C4-2B (cell line): ENCODE results near the gene ADAM10.
A peak's percentile ranks its signal among the peaks of the same experiment; 100 is the strongest.
"Not testable (repeated sequence)": the region's sequence is repeated elsewhere in the genome, so short reads cannot be mapped to it uniquely, and the experiment has no call there.

ENCODE experiments used
- H3K27ac ChIP-seq: fragments of 450-650 bp; 2 replicates; pipeline ENCODE4 v1.5.1; 2017
- ZFX ChIP-seq: fragments of 450-650 bp; IDR thresholded peaks from 2 replicates; pipeline ENCODE4 v1.6.1; 2017
- TF ChIP-seq, protein P1 (sequence below): fragments of 450-650 bp; conservative IDR thresholded peaks from 2 replicates; pipeline ENCODE4 v1.5.1; 2017; ENCODE audit warnings: mild to moderate bottlenecking

The ADAM10 gene

DNA sequence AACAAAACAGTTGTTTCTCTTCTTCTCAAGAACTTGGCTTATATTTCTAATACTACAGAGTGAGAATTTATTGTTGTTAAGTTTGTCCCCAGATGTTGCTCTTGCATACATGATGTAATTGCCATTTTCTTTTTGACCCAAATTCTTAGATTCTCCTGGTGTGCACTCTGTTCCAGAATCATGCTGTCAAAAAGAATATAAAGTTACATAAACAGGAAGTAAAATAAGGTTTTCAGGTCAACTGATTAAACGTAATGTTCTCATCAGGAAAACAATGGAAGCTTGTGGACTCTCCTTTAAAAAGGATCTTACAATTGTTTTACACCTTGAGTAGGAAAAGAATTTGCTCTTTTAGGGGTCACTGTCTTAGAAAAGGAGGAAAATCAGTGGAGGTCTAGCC, 121.8 kb downstream of the ADAM10 start:
- TF ChIP-seq, protein P1, sequence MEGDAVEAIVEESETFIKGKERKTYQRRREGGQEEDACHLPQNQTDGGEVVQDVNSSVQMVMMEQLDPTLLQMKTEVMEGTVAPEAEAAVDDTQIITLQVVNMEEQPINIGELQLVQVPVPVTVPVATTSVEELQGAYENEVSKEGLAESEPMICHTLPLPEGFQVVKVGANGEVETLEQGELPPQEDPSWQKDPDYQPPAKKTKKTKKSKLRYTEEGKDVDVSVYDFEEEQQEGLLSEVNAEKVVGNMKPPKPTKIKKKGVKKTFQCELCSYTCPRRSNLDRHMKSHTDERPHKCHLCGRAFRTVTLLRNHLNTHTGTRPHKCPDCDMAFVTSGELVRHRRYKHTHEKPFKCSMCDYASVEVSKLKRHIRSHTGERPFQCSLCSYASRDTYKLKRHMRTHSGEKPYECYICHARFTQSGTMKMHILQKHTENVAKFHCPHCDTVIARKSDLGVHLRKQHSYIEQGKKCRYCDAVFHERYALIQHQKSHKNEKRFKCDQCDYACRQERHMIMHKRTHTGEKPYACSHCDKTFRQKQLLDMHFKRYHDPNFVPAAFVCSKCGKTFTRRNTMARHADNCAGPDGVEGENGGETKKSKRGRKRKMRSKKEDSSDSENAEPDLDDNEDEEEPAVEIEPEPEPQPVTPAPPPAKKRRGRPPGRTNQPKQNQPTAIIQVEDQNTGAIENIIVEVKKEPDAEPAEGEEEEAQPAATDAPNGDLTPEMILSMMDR: no peak
- TF ChIP-seq ZFX: no peak
- no peak overlapping the region for H3K27ac ChIP-seq

DNA sequence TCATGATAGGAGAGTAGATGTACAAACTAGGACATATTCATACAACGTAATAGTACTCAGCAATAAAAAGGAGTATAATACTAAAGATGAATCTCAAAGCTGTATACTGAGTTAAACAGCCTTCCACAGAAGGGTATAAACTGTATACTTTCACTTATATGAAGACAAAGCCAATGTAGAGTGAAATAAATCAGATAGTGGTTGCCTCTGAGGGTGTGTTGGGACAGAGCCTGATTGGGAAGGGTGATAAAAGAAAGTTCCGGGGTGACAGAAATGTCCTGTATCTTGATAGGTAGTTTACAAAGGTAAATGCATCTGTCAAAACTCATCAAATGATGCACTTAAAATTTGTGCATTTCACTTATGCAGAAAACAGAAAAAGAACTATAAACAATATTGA, 122.5 kb downstream of the ADAM10 start:
- no peak for TF ChIP-seq ZFX
- TF ChIP-seq, protein P1: no peak
- H3K27ac ChIP-seq: no peak overlapping the region

DNA sequence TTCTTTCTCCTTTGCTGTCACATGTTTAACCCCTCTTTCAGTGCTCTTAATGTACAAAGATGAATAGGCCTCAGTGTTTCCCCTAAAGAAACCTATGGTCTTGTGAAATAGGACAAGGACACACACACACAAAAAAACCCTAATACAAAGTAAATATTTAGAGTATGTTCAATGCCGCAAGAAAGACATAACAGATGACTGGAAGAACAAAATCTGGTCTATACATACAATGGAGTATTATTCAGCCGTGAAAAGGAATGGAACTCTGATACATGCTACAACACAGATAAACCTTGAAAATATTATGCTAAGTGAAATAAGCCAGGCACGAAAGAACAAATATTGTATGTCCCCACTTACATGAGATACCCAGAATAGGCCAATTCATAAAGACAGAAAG, 123.1 kb downstream of the ADAM10 start:
- no peak overlapping the region for H3K27ac ChIP-seq
- TF ChIP-seq ZFX: no peak
- TF ChIP-seq, protein P1: no peak

DNA sequence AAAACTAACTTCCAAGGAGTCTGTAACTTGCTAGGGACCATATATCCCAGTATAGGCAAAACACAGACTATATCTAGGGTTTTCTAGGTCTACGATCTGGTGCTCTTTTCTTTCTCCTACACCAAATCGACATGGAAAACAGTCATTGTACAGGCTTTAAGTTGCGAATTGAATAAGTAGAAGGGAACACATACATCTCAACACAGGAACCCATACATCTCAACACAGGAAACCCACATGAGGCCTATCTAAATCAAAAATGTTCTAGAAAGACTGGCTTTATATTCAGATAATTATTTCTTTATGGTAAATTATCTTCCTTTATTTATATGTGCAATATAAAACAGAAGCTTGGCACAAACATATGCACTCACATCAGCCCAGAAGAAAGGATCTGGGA, 126.6 kb downstream of the ADAM10 start:
- TF ChIP-seq, protein P1: no peak
- TF ChIP-seq ZFX: no peak
- H3K27ac ChIP-seq: no peak overlapping the region

DNA sequence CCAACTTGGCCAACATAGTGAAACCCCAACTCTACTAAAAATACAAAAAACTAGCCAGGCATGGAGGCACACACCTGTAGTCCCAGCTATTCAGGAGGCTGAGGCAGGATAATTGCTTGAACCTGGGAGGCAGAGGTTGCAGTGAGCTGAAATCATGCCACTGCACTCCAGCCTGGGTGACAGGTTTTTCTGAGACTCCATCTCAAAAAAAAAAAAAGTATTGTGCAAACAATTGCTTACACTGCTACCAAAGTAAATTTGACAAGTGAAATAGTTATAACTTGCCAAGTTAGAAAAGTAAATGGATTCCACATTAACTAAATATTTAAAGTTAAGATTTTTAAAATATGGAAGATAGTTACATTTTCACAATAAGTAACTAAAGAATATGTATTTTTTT, 129.2 kb downstream of the ADAM10 start:
- not testable (repeated sequence) for H3K27ac ChIP-seq

DNA sequence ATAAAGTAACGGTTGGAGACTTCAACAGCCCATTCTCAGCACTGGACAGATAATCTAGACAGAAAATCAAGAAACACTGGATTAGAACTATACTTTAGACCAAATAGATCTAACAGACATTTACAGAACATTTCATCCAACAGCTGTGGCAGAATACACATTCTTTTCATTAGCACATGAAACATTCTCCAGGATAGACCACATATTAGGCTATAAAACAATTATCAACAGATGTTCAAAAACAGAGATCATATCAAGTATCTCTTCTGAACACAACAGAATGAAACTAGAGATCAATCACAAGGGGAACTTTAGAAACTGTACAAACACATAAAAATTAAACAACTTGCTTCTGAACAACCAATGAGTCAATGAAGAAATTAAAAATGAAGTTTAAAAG, 133.3 kb downstream of the ADAM10 start:
- H3K27ac ChIP-seq: no peak overlapping the region
- TF ChIP-seq, protein P1: no peak
- no peak for TF ChIP-seq ZFX

DNA sequence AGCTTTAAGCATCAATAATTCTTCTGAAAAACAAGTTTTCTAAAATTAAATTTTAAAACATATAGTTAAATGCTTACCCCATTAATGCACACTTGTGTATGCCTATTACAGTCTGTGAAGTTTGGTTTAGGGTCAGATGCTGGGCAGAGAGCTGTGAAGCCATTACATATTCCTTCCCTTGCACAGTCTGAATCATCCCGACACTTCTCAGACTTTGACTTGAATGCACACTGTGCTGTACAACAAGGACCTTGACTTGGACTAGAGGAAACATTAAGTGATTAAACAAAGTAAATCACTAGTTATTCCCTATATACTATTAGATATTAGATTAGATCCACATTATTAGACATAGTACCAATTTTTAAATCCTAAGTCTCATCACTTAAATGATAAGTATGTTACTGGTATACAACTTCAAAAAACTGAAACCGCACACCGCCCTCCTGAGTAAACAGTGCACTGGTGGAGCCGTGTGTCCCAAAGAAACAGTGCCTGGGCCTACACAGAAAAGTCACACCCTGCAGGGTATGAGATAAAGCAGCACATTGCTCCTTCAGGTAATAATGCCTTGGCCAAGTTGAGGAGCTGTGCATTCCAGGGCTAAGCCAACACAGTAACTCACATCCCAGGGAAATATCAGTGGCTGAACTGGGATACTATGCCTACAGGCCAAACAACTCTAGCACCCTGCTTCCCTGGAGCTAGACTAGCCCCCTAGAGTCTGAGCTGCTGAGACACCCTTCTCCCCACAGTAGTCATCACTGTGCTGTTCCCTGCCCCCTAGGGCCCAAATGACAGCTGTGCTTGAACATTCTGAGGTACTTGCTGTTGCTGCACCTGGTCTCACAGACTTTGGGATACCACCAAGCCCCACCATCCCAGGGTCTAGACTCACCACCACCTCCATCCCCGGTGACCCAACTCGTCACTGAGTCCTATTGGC, 137.5 kb downstream of the ADAM10 start:
- TF ChIP-seq, protein P1: no peak
- TF ChIP-seq ZFX: no peak
- peak overlapping the region; percentile 3 for H3K27ac ChIP-seq

DNA sequence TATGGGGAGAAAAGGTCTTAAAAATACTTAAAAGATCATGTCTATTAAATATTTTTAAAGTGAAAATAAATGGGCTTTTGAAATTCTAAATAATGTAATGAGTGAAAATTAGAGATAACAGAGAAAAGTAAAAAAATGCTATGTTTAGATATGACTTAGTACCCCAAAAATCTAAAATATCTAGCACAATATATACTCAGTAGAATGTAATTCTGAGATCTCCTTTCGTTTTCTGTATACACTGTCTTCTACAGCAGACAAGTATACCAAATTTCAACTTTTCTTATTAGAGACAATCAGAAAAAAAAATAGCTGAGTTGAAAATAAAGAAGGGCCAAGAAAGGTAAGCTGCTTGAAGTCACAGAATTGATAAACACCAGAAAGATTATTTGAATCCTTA, 140.8 kb downstream of the ADAM10 start:
- no peak for TF ChIP-seq ZFX
- TF ChIP-seq, protein P1: no peak
- no peak overlapping the region for H3K27ac ChIP-seq
